Activated T-helper 2 cell treated with anti-CD3 and anti-CD28 coated beads, Interferon-gamma antibody, Interleukin-2, Interleukin-4, amounts not matched to agents 10 μg/mL and 5 μg/mL and 100 μg/mL, durations not matched to agents 14 hours and 24 hours and 36 hours (primary cell): Measurements from ENCODE around the gene CD63. TPM values are rescaled to one million over a fixed set of nuclear protein-coding genes. Genes with fewer than 3 reads are reported as not detected.

Source experiments
- DNase-seq: peaks from one replicate; pipeline ENCODE4 v3.0.0; 2021; ENCODE audit warnings: low spot score
- H3K27ac Mint-ChIP-seq: one replicate; pipeline ENCODE4 v1.8.0; 2021; ENCODE audit warnings: mixed read lengths
- H3K27me3 Mint-ChIP-seq: one replicate; pipeline ENCODE4 v1.8.0; 2021; ENCODE audit warnings: low read depth, mixed read lengths
- H3K36me3 Mint-ChIP-seq: one replicate; pipeline ENCODE4 v1.8.0; 2021; ENCODE audit warnings: low read depth, mixed read lengths
- H3K4me1 Mint-ChIP-seq: one replicate; pipeline ENCODE4 v1.8.0; 2021; ENCODE audit warnings: low read depth, mixed read lengths
- H3K4me3 Mint-ChIP-seq: one replicate; pipeline ENCODE4 v1.8.0; 2021; ENCODE audit warnings: low read depth, mild to moderate bottlenecking, moderate library complexity, mixed read lengths
- H3K9me3 Mint-ChIP-seq: one replicate; pipeline ENCODE4 v1.8.0; 2021; ENCODE audit warnings: mixed read lengths
- intact Hi-C: fragments of 100-400 bp; cut with micrococcal nuclease; formaldehyde crosslinking; loops from one replicate; pipeline ENCODE4 v1.15.1; 2023
- total RNA-seq: library from RNA; stranded (reverse); gene quantifications from 2 replicates; pipeline ENCODE4 v1.2.3, GENCODE V29; 2022

The CD63 gene
- total RNA-seq, 1 donor from 2014 or later, result 236 TPM

- Mint-ChIP-seq H3K27ac (no peak overlapping the region), H3K4me3 (no peak overlapping the region), H3K36me3 (peaks cover 23% of the 10 kb centered on the region), H3K9me3 (no peaks in the 10 kb centered on the region), H3K27me3 (no peaks in the 10 kb centered on the region), H3K4me1 (peaks cover 19% of the 10 kb centered on the region)
- intact Hi-C loops, result no loop called here
- DNase-seq, result no peak
Observed at GRCh38 chr12:55724940-55725309, 3.9 kb downstream of the CD63 start.

GRCh38 chr12:55724226-55724939, 4.4 kb downstream of the CD63 start:
- Mint-ChIP-seq H3K27me3 (no peaks in the 10 kb centered on the region), H3K4me1 (peaks cover 14% of the 10 kb centered on the region), H3K9me3 (no peaks in the 10 kb centered on the region), H3K36me3 (peaks cover 23% of the 10 kb centered on the region), H3K27ac (no peak overlapping the region), H3K4me3 (no peak overlapping the region)
- intact Hi-C loops, result no loop called here
- DNase-seq, result peak; percentile 47

GRCh38 chr12:55723516-55724225, 5.1 kb downstream of the CD63 start:
- intact Hi-C loops, result no loop called here
- peaks cover 17% of the 10 kb centered on the region for H3K4me1 Mint-ChIP-seq
- H3K36me3 Mint-ChIP-seq, result peaks cover 23% of the 10 kb centered on the region
- H3K4me3 Mint-ChIP-seq, result no peak overlapping the region
- H3K27me3 Mint-ChIP-seq, result no peaks in the 10 kb centered on the region
- DNase-seq, result no peak
- H3K9me3 Mint-ChIP-seq, result no peaks in the 10 kb centered on the region
- H3K27ac Mint-ChIP-seq, result no peak overlapping the region

GRCh38 chr12:55722948-55723347, 5.9 kb downstream of the CD63 start:
- intact Hi-C loops, result no loop called here
- H3K9me3 Mint-ChIP-seq, result no peaks in the 10 kb centered on the region
- H3K4me1 Mint-ChIP-seq, result peaks cover 22% of the 10 kb centered on the region
- H3K27ac Mint-ChIP-seq, result no peak overlapping the region
- H3K4me3 Mint-ChIP-seq, result no peak overlapping the region
- H3K36me3 Mint-ChIP-seq, result peaks cover 23% of the 10 kb centered on the region
- H3K27me3 Mint-ChIP-seq, result no peaks in the 10 kb centered on the region
- no peak for DNase-seq

- Mint-ChIP-seq H3K27me3 (no peaks in the 10 kb centered on the region), H3K9me3 (no peaks in the 10 kb centered on the region), H3K36me3 (peaks cover 20% of the 10 kb centered on the region), H3K4me1 (peaks cover 26% of the 10 kb centered on the region), H3K4me3 (no peak overlapping the region), H3K27ac (no peak overlapping the region)
- DNase-seq, result no peak
- intact Hi-C loops, result no loop called here
Observed at GRCh38 chr12:55721601-55722213, 7.1 kb downstream of the CD63 start.

GRCh38 chr12:55720894-55721444, 7.8 kb downstream of the CD63 start:
- peaks cover 25% of the 10 kb centered on the region for H3K4me1 Mint-ChIP-seq
- no peaks in the 10 kb centered on the region for H3K9me3 Mint-ChIP-seq
- no peaks in the 10 kb centered on the region for H3K27me3 Mint-ChIP-seq
- H3K4me3 Mint-ChIP-seq, result no peak overlapping the region
- H3K36me3 Mint-ChIP-seq, result peaks cover 15% of the 10 kb centered on the region
- intact Hi-C loops, result no loop called here
- H3K27ac Mint-ChIP-seq, result no peak overlapping the region
- no peak for DNase-seq

- Mint-ChIP-seq H3K27ac (no peak within 1 kb of the TSS), H3K9me3 (no peaks in the 10 kb centered on the region), H3K4me1 (peaks cover 26% of the 10 kb centered on the region), H3K27me3 (no peaks in the 10 kb centered on the region), H3K36me3 (peaks cover 6% of the 10 kb centered on the region), H3K4me3 (no peak within 1 kb of the TSS)
- intact Hi-C loops, result no loop called here
- DNase-seq, result no peak
Observed at GRCh38 chr12:55720071-55720564, 8.7 kb downstream of the CD63 start, which contains the start of gene RDH5. RDH5 (plus strand) TSS chr12:55720393; CDS start chr12:55721185, 792 bp downstream.

GRCh38 chr12:55719371-55719770, 9.4 kb downstream of the CD63 start:
- Mint-ChIP-seq H3K36me3 (no peaks in the 10 kb centered on the region), H3K27ac (no peak overlapping the region), H3K4me1 (peaks cover 24% of the 10 kb centered on the region), H3K9me3 (no peaks in the 10 kb centered on the region), H3K4me3 (no peak overlapping the region), H3K27me3 (no peaks in the 10 kb centered on the region)
- no peak for DNase-seq
- intact Hi-C loops, result no loop called here

- no peak for DNase-seq
- no peaks in the 10 kb centered on the region for H3K36me3 Mint-ChIP-seq
- no peaks in the 10 kb centered on the region for H3K9me3 Mint-ChIP-seq
- H3K4me3 Mint-ChIP-seq, result no peak overlapping the region
- H3K27me3 Mint-ChIP-seq, result no peaks in the 10 kb centered on the region
- no peak overlapping the region for H3K27ac Mint-ChIP-seq
- intact Hi-C loops, result no loop called here
- H3K4me1 Mint-ChIP-seq, result peaks cover 24% of the 10 kb centered on the region
Observed at GRCh38 chr12:55718624-55719275, 10.1 kb downstream of the CD63 start.

GRCh38 chr12:55718015-55718414, 10.8 kb downstream of the CD63 start:
- peaks cover 24% of the 10 kb centered on the region for H3K4me1 Mint-ChIP-seq
- no peak overlapping the region for H3K27ac Mint-ChIP-seq
- no peaks in the 10 kb centered on the region for H3K36me3 Mint-ChIP-seq
- no peaks in the 10 kb centered on the region for H3K9me3 Mint-ChIP-seq
- no peaks in the 10 kb centered on the region for H3K27me3 Mint-ChIP-seq
- intact Hi-C loops, result no loop called here
- DNase-seq, result no peak
- peak overlapping the region; percentile 91 for H3K4me3 Mint-ChIP-seq

GRCh38 chr12:55717011-55718007, 11.5 kb downstream of the CD63 start:
- DNase-seq, result no peak
- Mint-ChIP-seq H3K4me3 (peak overlapping the region; percentile 91), H3K4me1 (peaks cover 24% of the 10 kb centered on the region), H3K27me3 (peaks cover 3% of the 10 kb centered on the region), H3K27ac (peak overlapping the region; percentile 88), H3K36me3 (no peaks in the 10 kb centered on the region), H3K9me3 (no peaks in the 10 kb centered on the region)
- intact Hi-C loops, result loop anchor here (2.0 kb wide), 1 partner anchor 71 kb away; no protein-coding TSS in a partner anchor
